ENCODE data around the gene IARS2.

The IARS2 gene

GRCh38 chr1:220182111-220182510 is 88.2 kb downstream of the IARS2 start:
- FAIRE-seq (no peak), DNase-seq (ENCODE audit: insufficient read length, low spot score) (no peak)
- no peak for TF ChIP-seq POLR2AphosphoS5 (IDR thresholded peaks at IDR 0.05; ENCODE audit: low read depth, low read length)
- no peak for TF ChIP-seq PAX5 (IDR thresholded peaks at IDR 0.05; ENCODE audit: insufficient read depth, low read length, severe bottlenecking)
- no peak for TF ChIP-seq POU2F2 (IDR thresholded peaks at IDR 0.05; ENCODE audit: low read depth, low read length)
- TF ChIP-seq SPI1 (IDR thresholded peaks at IDR 0.05; ENCODE audit: low read depth, low read length): no peak
- no peak for TF ChIP-seq TAF1 (IDR thresholded peaks at IDR 0.05; ENCODE audit: low read depth, low read length)
- no peak for TF ChIP-seq POLR2A (IDR thresholded peaks at IDR 0.05; ENCODE audit: low read depth, low read length)

- DNase-seq (ENCODE audit: insufficient read length, low spot score) (no peak), FAIRE-seq (no peak)
- TF ChIP-seq SPI1 (IDR thresholded peaks at IDR 0.05; ENCODE audit: low read depth, low read length) (no peak), PAX5 (IDR thresholded peaks at IDR 0.05; ENCODE audit: insufficient read depth, low read length, severe bottlenecking) (no peak), TAF1 (IDR thresholded peaks at IDR 0.05; ENCODE audit: low read depth, low read length) (no peak), POLR2A (IDR thresholded peaks at IDR 0.05; ENCODE audit: low read depth, low read length) (no peak), POU2F2 (IDR thresholded peaks at IDR 0.05; ENCODE audit: low read depth, low read length) (no peak), POLR2AphosphoS5 (IDR thresholded peaks at IDR 0.05; ENCODE audit: low read depth, low read length) (no peak)
Measured at GRCh38 chr1:220182656-220183055, 88.7 kb downstream of the IARS2 start.

- TF ChIP-seq POU2F2 (IDR thresholded peaks at IDR 0.05; ENCODE audit: low read depth, low read length): no peak
- no peak for TF ChIP-seq POLR2AphosphoS5 (IDR thresholded peaks at IDR 0.05; ENCODE audit: low read depth, low read length)
- no peak for TF ChIP-seq SPI1 (IDR thresholded peaks at IDR 0.05; ENCODE audit: low read depth, low read length)
- TF ChIP-seq PAX5 (IDR thresholded peaks at IDR 0.05; ENCODE audit: insufficient read depth, low read length, severe bottlenecking): no peak
- no peak for TF ChIP-seq POLR2A (IDR thresholded peaks at IDR 0.05; ENCODE audit: low read depth, low read length)
- TF ChIP-seq TAF1 (IDR thresholded peaks at IDR 0.05; ENCODE audit: low read depth, low read length): no peak
- DNase-seq (ENCODE audit: insufficient read length, low spot score) (no peak), FAIRE-seq (no peak)
Measured at GRCh38 chr1:220184506-220184905, 90.6 kb downstream of the IARS2 start.

- no peak for DNase-seq (ENCODE audit: insufficient read length, low spot score)
- FAIRE-seq: no peak
- TF ChIP-seq POLR2A (IDR thresholded peaks at IDR 0.05; ENCODE audit: low read depth, low read length) (no peak), SPI1 (IDR thresholded peaks at IDR 0.05; ENCODE audit: low read depth, low read length) (no peak), TAF1 (IDR thresholded peaks at IDR 0.05; ENCODE audit: low read depth, low read length) (no peak), PAX5 (IDR thresholded peaks at IDR 0.05; ENCODE audit: insufficient read depth, low read length, severe bottlenecking) (no peak), POU2F2 (IDR thresholded peaks at IDR 0.05; ENCODE audit: low read depth, low read length) (no peak), POLR2AphosphoS5 (IDR thresholded peaks at IDR 0.05; ENCODE audit: low read depth, low read length) (no peak)
Measured at GRCh38 chr1:220186752-220187151, 92.8 kb downstream of the IARS2 start.

- TF ChIP-seq PAX5 (IDR thresholded peaks at IDR 0.05; ENCODE audit: insufficient read depth, low read length, severe bottlenecking) (no peak), POLR2AphosphoS5 (IDR thresholded peaks at IDR 0.05; ENCODE audit: low read depth, low read length) (no peak)
- FAIRE-seq (no peak), DNase-seq (ENCODE audit: insufficient read length, low spot score) (no peak)
Measured at GRCh38 chr1:220188538-220188937, 94.6 kb downstream of the IARS2 start.

- peak; percentile 5 for FAIRE-seq
- DNase-seq (ENCODE audit: insufficient read length, low spot score): no peak
- no peak for TF ChIP-seq PAX5 (IDR thresholded peaks at IDR 0.05; ENCODE audit: insufficient read depth, low read length, severe bottlenecking)
- no peak for TF ChIP-seq POU2F2 (IDR thresholded peaks at IDR 0.05; ENCODE audit: low read depth, low read length)
- no peak for TF ChIP-seq POLR2A (IDR thresholded peaks at IDR 0.05; ENCODE audit: low read depth, low read length)
- no peak for TF ChIP-seq TAF1 (IDR thresholded peaks at IDR 0.05; ENCODE audit: low read depth, low read length)
- TF ChIP-seq SPI1 (IDR thresholded peaks at IDR 0.05; ENCODE audit: low read depth, low read length): no peak
- no peak for TF ChIP-seq POLR2AphosphoS5 (IDR thresholded peaks at IDR 0.05; ENCODE audit: low read depth, low read length)
Measured at GRCh38 chr1:220189750-220190347, 95.9 kb downstream of the IARS2 start.

- FAIRE-seq (no peak), DNase-seq (ENCODE audit: insufficient read length, low spot score) (no peak)
- TF ChIP-seq TAF1 (IDR thresholded peaks at IDR 0.05; ENCODE audit: low read depth, low read length) (no peak), POU2F2 (IDR thresholded peaks at IDR 0.05; ENCODE audit: low read depth, low read length) (no peak), POLR2A (IDR thresholded peaks at IDR 0.05; ENCODE audit: low read depth, low read length) (no peak), PAX5 (IDR thresholded peaks at IDR 0.05; ENCODE audit: insufficient read depth, low read length, severe bottlenecking) (no peak), POLR2AphosphoS5 (IDR thresholded peaks at IDR 0.05; ENCODE audit: low read depth, low read length) (no peak), SPI1 (IDR thresholded peaks at IDR 0.05; ENCODE audit: low read depth, low read length) (no peak)
Measured at GRCh38 chr1:220195701-220196100, 101.8 kb downstream of the IARS2 start.
